ENCODE data around the gene VWA5A. TPM values are rescaled to one million over a fixed set of nuclear protein-coding genes. Genes with fewer than 3 reads are reported as not detected.

Gene VWA5A
- total RNA-seq, 4 donors from 2014 or later: 10.9 to 31.0 (median 15.0) TPM

DNA sequence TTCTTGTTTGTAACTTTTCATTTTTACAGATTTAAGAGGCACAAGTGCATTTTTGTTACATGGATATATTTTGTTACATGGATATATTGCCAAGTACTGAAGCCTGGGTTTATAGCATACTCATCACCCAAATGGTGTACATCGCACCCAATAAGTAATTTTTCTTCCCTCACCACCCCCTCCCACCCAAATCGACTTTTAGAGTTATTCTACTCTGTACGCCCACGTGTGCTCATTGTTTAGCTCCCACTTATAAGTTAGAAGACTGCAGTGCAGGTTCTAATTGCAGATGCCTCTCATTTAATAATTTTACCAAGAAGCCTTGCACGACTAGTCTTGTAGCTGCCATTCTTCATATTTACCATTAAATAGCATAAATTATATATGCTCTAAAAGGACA is 20.5 kb upstream of the VWA5A start:
- Histone ChIP-seq H3K36me3 (no peaks in the 10 kb centered on the region), H3K27me3 (no peaks in the 10 kb centered on the region), H3K4me1 (no peaks in the 10 kb centered on the region), H3K9me3 (no peaks in the 10 kb centered on the region), H3K27ac (no peak overlapping the region), H3K4me3 (no peak overlapping the region)
- TF ChIP-seq POLR2A (IDR thresholded peaks at IDR 0.05): no peak
- no peak for TF ChIP-seq CTCF (IDR thresholded peaks at IDR 0.05)
- DNase-seq: no peak
- intact Hi-C loops (cut with DNase I; ENCODE audit: low total_unique reads): no loop called here

GRCh38 chr11:124096364-124096763 is 18.9 kb upstream of the VWA5A start:
- intact Hi-C loops (cut with DNase I; ENCODE audit: low total_unique reads): no loop called here
- H3K4me3 ChIP-seq: no peak overlapping the region
- no peaks in the 10 kb centered on the region for H3K36me3 ChIP-seq
- no peaks in the 10 kb centered on the region for H3K9me3 ChIP-seq
- TF ChIP-seq POLR2A (IDR thresholded peaks at IDR 0.05): no peak
- no peak for TF ChIP-seq CTCF (IDR thresholded peaks at IDR 0.05)
- no peaks in the 10 kb centered on the region for H3K27me3 ChIP-seq
- H3K27ac ChIP-seq: no peak overlapping the region
- no peaks in the 10 kb centered on the region for H3K4me1 ChIP-seq
- DNase-seq: no peak

DNA sequence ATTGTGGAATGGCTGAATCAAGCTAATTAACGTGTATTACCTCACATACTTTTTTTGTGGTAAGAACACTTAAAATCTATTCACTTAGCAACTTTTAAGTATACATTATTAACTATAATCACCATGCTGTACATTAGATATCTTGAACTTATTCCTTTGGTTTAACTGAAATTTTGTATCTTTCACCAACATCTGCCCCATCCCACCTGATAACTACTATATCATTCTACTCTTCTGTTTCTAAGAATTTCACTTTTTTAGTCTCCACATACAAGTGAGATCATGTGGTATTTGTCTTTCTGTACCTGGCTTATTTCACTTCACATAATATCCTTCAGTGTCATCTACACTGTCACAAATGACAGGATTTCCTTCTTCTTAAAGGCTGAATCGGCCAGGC is 17.1 kb upstream of the VWA5A start:
- intact Hi-C loops (cut with DNase I; ENCODE audit: low total_unique reads): no loop called here
- no peak for DNase-seq
- Histone ChIP-seq H3K9me3 (no peaks in the 10 kb centered on the region), H3K4me1 (no peaks in the 10 kb centered on the region), H3K4me3 (no peak overlapping the region), H3K36me3 (no peaks in the 10 kb centered on the region), H3K27ac (no peak overlapping the region), H3K27me3 (no peaks in the 10 kb centered on the region)
- no peak for TF ChIP-seq POLR2A (IDR thresholded peaks at IDR 0.05)
- TF ChIP-seq CTCF (IDR thresholded peaks at IDR 0.05): no peak

DNA sequence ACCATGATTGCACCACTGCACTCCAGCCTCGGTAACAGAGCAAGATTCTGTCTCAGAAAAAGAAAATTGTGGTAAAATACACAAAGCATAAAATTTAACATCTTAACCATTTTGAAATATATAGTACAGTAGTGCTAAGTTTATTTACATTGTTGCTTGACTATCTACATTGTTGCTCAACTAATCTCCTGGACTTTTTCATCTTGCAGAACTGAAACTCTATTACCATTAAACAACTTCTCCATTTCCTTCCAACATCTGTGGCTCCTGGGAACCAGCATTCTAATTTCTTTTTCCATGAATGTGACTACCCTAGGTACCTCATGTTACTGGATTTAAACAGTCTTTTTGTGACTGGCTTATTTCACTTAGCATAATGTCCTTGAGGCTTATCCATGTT is 13.5 kb upstream of the VWA5A start:
- no peak for TF ChIP-seq CTCF (IDR thresholded peaks at IDR 0.05)
- no peak for TF ChIP-seq POLR2A (IDR thresholded peaks at IDR 0.05)
- Histone ChIP-seq H3K27ac (no peak overlapping the region), H3K27me3 (no peaks in the 10 kb centered on the region), H3K4me1 (no peaks in the 10 kb centered on the region), H3K9me3 (no peaks in the 10 kb centered on the region), H3K36me3 (no peaks in the 10 kb centered on the region), H3K4me3 (no peak overlapping the region)
- no peak for DNase-seq
- intact Hi-C loops (cut with DNase I; ENCODE audit: low total_unique reads): no loop called here

- Histone ChIP-seq H3K27ac (no peak overlapping the region), H3K4me3 (no peak overlapping the region), H3K27me3 (no peaks in the 10 kb centered on the region), H3K36me3 (no peaks in the 10 kb centered on the region), H3K4me1 (no peaks in the 10 kb centered on the region), H3K9me3 (no peaks in the 10 kb centered on the region)
- intact Hi-C loops (cut with DNase I; ENCODE audit: low total_unique reads): no loop called here
- DNase-seq: no peak
- TF ChIP-seq POLR2A (IDR thresholded peaks at IDR 0.05) (no peak), CTCF (IDR thresholded peaks at IDR 0.05) (no peak)
Observed at GRCh38 chr11:124108156-124108555, 7.1 kb upstream of the VWA5A start.

Data from uterus (tissue), 4 donors.